GM12878 (cell line): ENCODE measurements around the gene ARRB2. TPM values are rescaled to one million over a fixed set of nuclear protein-coding genes. Genes with fewer than 3 reads are reported as not detected.
A peak's percentile ranks its signal among the peaks of the same experiment; 100 is the strongest.

Experiments used
- ATAC-seq: fragments of 200-7000 bp; cut with Tn5 transposase; 3 replicates; pipeline ENCODE4 v1.9.1; 2020; ENCODE audit warnings: mild to moderate bottlenecking, moderate library complexity
- BruUV-seq: library from RNA; stranded (reverse); fragments of 400-500 nt; replicated peaks from 2 replicates; lab custom pipeline; 2021; lab: Mats Ljungman, UMichigan
- CTCF ChIA-PET: fragments of 300-600 bp; sonication (Branson Sonifier 250); formaldehyde crosslinking; extraction: SDS; loops from one replicate; lab custom pipeline; 2021; ENCODE audit warnings: inconsistent platforms; lab: Yijun Ruan, JAX
- POLR2A ChIA-PET: fragments of 350-600 bp; formaldehyde crosslinking; extraction: SDS; loops from one replicate; lab custom pipeline; 2021; ENCODE audit warnings: inconsistent platforms; lab: Charles Lee
- RAD21 ChIA-PET: fragments of 300-600 bp; sonication (Branson Sonifier 250); formaldehyde crosslinking; loops from one replicate; lab custom pipeline; 2023; ENCODE audit warnings: antibody characterized with exemption; ENCODE audit not compliant: unreplicated experiment; lab: Charles Lee
- SMC1A ChIA-PET: fragments of 300-600 bp; sonication (Branson Sonifier 250); formaldehyde crosslinking; loops from one replicate; lab custom pipeline; 2023; ENCODE audit not compliant: unreplicated experiment, uncharacterized antibody; lab: Charles Lee
- DNase-seq: peaks from one replicate; pipeline ENCODE4 v3.0.0-alpha.2; 2011; ENCODE audit warnings: low read depth, low spot score
- FAIRE-seq: peaks from 3 replicates; lab custom pipeline; 2011; peaks lifted over from hg19 to GRCh38; lab: Jason Lieb, UNC
- H2AFZ ChIP-seq: 2 replicates; pipeline ENCODE4 v1.6.0; 2011; ENCODE audit warnings: low read depth, low read length, control low read depth; ENCODE audit not compliant: control insufficient read depth
- H3K27ac ChIP-seq: 2 replicates; pipeline ENCODE4 v1.5.1; 2011; ENCODE audit warnings: control low read depth; ENCODE audit not compliant: control insufficient read depth, insufficient read depth
- H3K27me3 ChIP-seq, 2 experiments: replicated peaks in 1 of 2; 2 replicates each; pipeline versions ENCODE4 v1.6.0 to v1.6.1; 2011; ENCODE audit warnings: low read length in 1 of 2; ENCODE audit not compliant: control insufficient read depth in 2 of 2, insufficient read depth in 2 of 2
- H3K36me3 ChIP-seq, 2 experiments: 2 replicates each; pipeline ENCODE4 v1.5.1; 2011; ENCODE audit warnings: low read length in 1 of 2; ENCODE audit not compliant: control insufficient read depth in 2 of 2, insufficient read depth in 2 of 2
- H3K4me1 ChIP-seq: 2 replicates; pipeline ENCODE4 v1.6.1; 2011; ENCODE audit warnings: mild to moderate bottlenecking, low read length, moderate library complexity, mixed read lengths; ENCODE audit not compliant: control insufficient read depth, insufficient read depth
- H3K4me2 ChIP-seq: 2 replicates; pipeline ENCODE4 v1.6.0; 2011; ENCODE audit warnings: control low read depth; ENCODE audit not compliant: control insufficient read depth, insufficient read depth
- H3K4me3 ChIP-seq: fragments of 200-600 bp; sonication (generic); 2 replicates; pipeline ENCODE4 v1.5.1; 2016
- H3K79me2 ChIP-seq: 2 replicates; pipeline ENCODE4 v1.6.0; 2011; ENCODE audit warnings: low read length; ENCODE audit not compliant: control insufficient read depth, insufficient read depth
- H3K9ac ChIP-seq: 2 replicates; pipeline ENCODE4 v1.8.0; 2011; ENCODE audit warnings: low read length, control low read depth, mixed read lengths; ENCODE audit not compliant: control insufficient read depth, insufficient read depth
- H3K9me3 ChIP-seq: replicated peaks from 3 replicates; pipeline ENCODE4 v1.5.1; 2011; ENCODE audit warnings: mild to moderate bottlenecking, low read length; ENCODE audit not compliant: control insufficient read depth, insufficient read depth
- H4K20me1 ChIP-seq: 2 replicates; pipeline ENCODE4 v1.6.0; 2011; ENCODE audit not compliant: control insufficient read depth, insufficient read depth
- CHD2 ChIP-seq: IDR thresholded peaks from 2 replicates; pipeline ENCODE4 v1.6.1; 2011; ENCODE audit warnings: low read depth, low read length, improper control_type of control experiment, borderline replicate concordance
- FOS ChIP-seq: IDR thresholded peaks from 3 replicates; pipeline ENCODE4 v1.6.1; 2011; ENCODE audit warnings: borderline replicate concordance; ENCODE audit not compliant: insufficient read length; ENCODE audit errors: extremely low read depth
- KAT2A ChIP-seq: conservative IDR thresholded peaks from 2 replicates; pipeline ENCODE4 v1.6.1; 2011; ENCODE audit warnings: low read depth, low read length; ENCODE audit not compliant: control insufficient read depth
- RB1 ChIP-seq: fragments of 450-650 bp; formaldehyde crosslinking; IDR thresholded peaks from 2 replicates; pipeline ENCODE4 v1.6.1; 2017; ENCODE audit warnings: mild to moderate bottlenecking, borderline replicate concordance
- REST ChIP-seq: IDR thresholded peaks from 2 replicates; pipeline ENCODE4 v1.6.1; 2012; ENCODE audit warnings: mild to moderate bottlenecking, low read depth, low read length
- SREBF2 ChIP-seq: IDR thresholded peaks from 2 replicates; pipeline ENCODE4 v1.6.1; 2012; ENCODE audit warnings: mild to moderate bottlenecking, low read length
- ZBTB11 ChIP-seq: fragments of 450-650 bp; formaldehyde crosslinking; IDR thresholded peaks from 2 replicates; pipeline ENCODE4 v1.5.0; 2022; ENCODE audit warnings: mild to moderate bottlenecking, missing genetic modification characterization
- ZBTB33 ChIP-seq: fragments of 450-650 bp; IDR thresholded peaks from 2 replicates; pipeline ENCODE4 v1.6.1; 2017; ENCODE audit warnings: mild to moderate bottlenecking
- ZNF687 ChIP-seq: fragments of 450-650 bp; IDR thresholded peaks from 2 replicates; pipeline ENCODE4 v1.6.1; 2017; ENCODE audit warnings: mild to moderate bottlenecking, moderate library complexity
- WGBS: methylation state at CpG from one replicate; pipeline ENCODE4 v1.1.6; 2016; ENCODE audit warnings: low lambda C conversion rate; ENCODE audit not compliant: insufficient replicate concordance, insufficient coverage; ENCODE audit errors: missing lambda C conversion rate; 5-methylcytosine and 5-hydroxymethylcytosine counted together
- in situ Hi-C: fragments of 300-500 bp; cut with MboI; formaldehyde crosslinking; loops from 9 replicates; pipeline ENCODE4 v1.14.3; 2018; ENCODE audit warnings: mixed read lengths
- intact Hi-C: fragments of 100-400 bp; cut with micrococcal nuclease; formaldehyde crosslinking; loops from one replicate; pipeline ENCODE4 v1.14.2; 2022; ENCODE audit not compliant: unreplicated experiment
- polyA plus RNA-seq, 11 experiments: library from polyadenylated mRNA; depleted of rRNA in 4 of 11; unstranded in 6 of 11; stranded (reverse) in 5 of 11; fragments of >200 nt; fragmentation: Nextera tagmentation in 4 of 11; fragmentation: Illumina TruSeq in 1 of 11; extraction: Ambion mirVana in 4 of 11; extraction: Trizol in 1 of 11; gene quantifications; 1 replicate in 1 of 11; 2 replicates in 10 of 11; pipeline versions ENCODE4 v1.2.1 to v1.2.3, GENCODE V29; 2011 to 2016; ENCODE audit warnings: inconsistent platforms in 2 of 11, missing spikeins in 2 of 11, low read depth in 1 of 11
- total RNA-seq, 4 experiments: library from RNA; depleted of rRNA in 3 of 4; stranded (reverse); fragments of >200 nt in 3 of 4; fragmentation: Illumina TruSeq in 1 of 4; extraction: Trizol in 1 of 4; gene quantifications; 2 replicates each; pipeline versions ENCODE4 v1.2.1 to v1.2.3, GENCODE V29; 2013 to 2021

ARRB2 gene
- total and polyA plus RNA-seq, 10 of the 15 experiments (the other 5 are each of a cell fraction or from before 2014, with no cell fraction given): 6.5 to 75.2 (median 43.1) TPM

- no peaks in the 10 kb centered on the region for H3K36me3 ChIP-seq
- H4K20me1 ChIP-seq: no peaks in the 10 kb centered on the region
- WGBS: 58% methylated on average over 6 of the region's 6 CpGs
- H3K9ac ChIP-seq: no peak overlapping the region; the same call in 1 of the 2 replicates
- RAD21 ChIA-PET: interaction anchor here (1.0 to 1.1 kb wide), 3 partner anchors 21 to 57 kb away, joined by 3 to 8 read pairs (median 3); partner anchors contain the start of gene ARRB2
- intact Hi-C loops (loop anchor here (1.0 to 10.0 kb wide), 3 partner anchors 52 to 169 kb away; partner anchors contain the start of genes CHRNE, GLTPD2 and VMO1), in situ Hi-C loops (no loop called here)
- no TSS peak for BruUV-seq
- H3K27me3 ChIP-seq: 0 out of 4 replicates have a peak, but pooled peaks cover 0 to 1% of the 10 kb centered on the region in 2 experiments
- POLR2A ChIA-PET: interaction anchor here (0.5 to 1.4 kb wide), 2 partner anchors 29 to 103 kb away, joined by 5 read pairs; partner anchors contain the start of gene PELP1
- CTCF ChIA-PET: interaction anchor here (0.6 to 3.0 kb wide), 14 partner anchors 10 to 697 kb away, joined by 3 to 16 read pairs (median 3); partner anchors contain the start of genes ARRB2, RNF167 and SLC25A11
- ATAC-seq (peak; percentile 71), DNase-seq (no peak), FAIRE-seq (no peak)
- H3K79me2 ChIP-seq: peaks cover 4% of the 10 kb centered on the region
- H3K4me3 ChIP-seq: no peak overlapping the region
- no peak overlapping the region for H3K27ac ChIP-seq
- peak overlapping the region; percentile 72 for H3K4me2 ChIP-seq
- H3K9me3 ChIP-seq: no peaks in the 10 kb centered on the region
- SMC1A ChIA-PET: interaction anchor here (0.6 to 1.9 kb wide), 9 partner anchors 22 to 312 kb away, joined by 3 to 11 read pairs (median 3); partner anchors contain the start of gene ARRB2
- peaks cover 18% of the 10 kb centered on the region for H3K4me1 ChIP-seq
- no peak overlapping the region for H2AFZ ChIP-seq
- no peak for TF ChIP-seq ZNF687
- no peak for TF ChIP-seq CHD2
- TF ChIP-seq ZBTB33: no peak
- TF ChIP-seq ZBTB11 (CRISPR knock-in tag): no peak
- TF ChIP-seq SREBF2: no peak
- TF ChIP-seq REST: no peak
- no peak for TF ChIP-seq FOS
- TF ChIP-seq RB1: no peak
- TF ChIP-seq KAT2A: no peak
Observed at GRCh38 chr17:4733073-4733531, 22.7 kb downstream of the ARRB2 start.
